Coronary artery (tissue), 2 donors: ENCODE measurements around the gene DLX5.
"Not testable (repeated sequence)": the region's sequence is repeated elsewhere in the genome, so short reads cannot be mapped to it uniquely, and the experiment has no call there.

Experiments
- DNase-seq: peaks from one replicate; pipeline ENCODE4 v3.0.0-alpha.2; 2017; ENCODE audit warnings: low spot score
- H3K27ac ChIP-seq, 2 donors: fragments of 200-600 bp; sonication (generic); one replicate each; pipeline ENCODE4 v1.5.1; 2016 to 2019
- H3K4me3 ChIP-seq: fragments of 200-600 bp; sonication (generic); 2 replicates; pipeline ENCODE4 v1.5.1; 2016; ENCODE audit warnings: mild to moderate bottlenecking, moderate library complexity
- TF ChIP-seq, protein P1 (sequence below): fragments of 200-600 bp; sonication (generic); IDR thresholded peaks from one replicate; pipeline ENCODE4 v1.5.1; 2019; ENCODE audit warnings: antibody characterized with exemption

DLX5 gene

DNA sequence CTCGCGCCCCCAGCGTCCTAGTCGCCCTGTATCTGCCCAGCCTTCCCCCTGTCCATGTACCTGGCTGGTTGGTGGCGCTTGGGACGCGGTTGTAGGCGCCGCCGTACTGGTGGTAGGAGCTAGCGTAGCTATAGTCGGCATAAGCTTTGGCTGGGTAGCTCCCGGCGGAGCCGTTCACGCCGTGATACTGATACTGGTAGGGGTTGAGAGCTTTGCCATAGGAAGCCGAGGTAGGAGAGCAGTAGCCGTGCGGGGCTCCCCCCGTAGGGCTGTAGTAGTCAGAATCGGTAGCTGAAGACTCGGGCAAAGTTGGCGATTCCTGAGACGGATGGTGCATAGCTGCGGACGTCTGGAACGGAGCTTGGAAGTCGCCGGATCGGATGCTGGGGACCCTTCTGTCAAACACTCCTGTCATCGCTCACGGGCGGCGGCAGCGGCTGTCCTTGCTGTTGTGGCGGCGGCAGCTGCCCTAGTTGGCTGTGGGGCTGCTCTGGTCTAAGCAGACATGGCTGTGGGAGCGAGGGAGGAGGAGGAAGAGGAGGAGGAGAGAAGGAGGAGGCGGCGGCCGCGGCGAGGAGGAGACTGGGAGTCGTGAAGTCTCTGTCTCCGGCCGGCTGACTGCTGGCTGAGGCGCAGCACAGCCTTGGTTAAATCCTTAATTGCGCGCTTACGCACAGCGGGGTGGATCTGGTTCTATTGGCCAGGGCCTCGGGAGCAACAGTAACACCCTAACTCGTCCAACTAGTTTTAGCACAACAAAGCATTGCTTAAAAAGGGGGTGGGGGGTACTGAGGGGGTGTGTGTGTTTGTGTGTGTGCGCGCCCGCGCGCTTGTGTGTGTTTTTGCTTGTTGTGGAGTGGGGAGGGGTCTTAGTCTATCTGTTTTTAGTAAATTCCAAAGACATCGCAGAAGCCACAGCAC lies at the start of gene DLX5:
DLX5 (minus strand) TSS at position 623 of the 921 bp plus-strand sequence; CDS start at position 415, 208 bp downstream.
- DNase-seq = no peak
- TF ChIP-seq, protein P1, sequence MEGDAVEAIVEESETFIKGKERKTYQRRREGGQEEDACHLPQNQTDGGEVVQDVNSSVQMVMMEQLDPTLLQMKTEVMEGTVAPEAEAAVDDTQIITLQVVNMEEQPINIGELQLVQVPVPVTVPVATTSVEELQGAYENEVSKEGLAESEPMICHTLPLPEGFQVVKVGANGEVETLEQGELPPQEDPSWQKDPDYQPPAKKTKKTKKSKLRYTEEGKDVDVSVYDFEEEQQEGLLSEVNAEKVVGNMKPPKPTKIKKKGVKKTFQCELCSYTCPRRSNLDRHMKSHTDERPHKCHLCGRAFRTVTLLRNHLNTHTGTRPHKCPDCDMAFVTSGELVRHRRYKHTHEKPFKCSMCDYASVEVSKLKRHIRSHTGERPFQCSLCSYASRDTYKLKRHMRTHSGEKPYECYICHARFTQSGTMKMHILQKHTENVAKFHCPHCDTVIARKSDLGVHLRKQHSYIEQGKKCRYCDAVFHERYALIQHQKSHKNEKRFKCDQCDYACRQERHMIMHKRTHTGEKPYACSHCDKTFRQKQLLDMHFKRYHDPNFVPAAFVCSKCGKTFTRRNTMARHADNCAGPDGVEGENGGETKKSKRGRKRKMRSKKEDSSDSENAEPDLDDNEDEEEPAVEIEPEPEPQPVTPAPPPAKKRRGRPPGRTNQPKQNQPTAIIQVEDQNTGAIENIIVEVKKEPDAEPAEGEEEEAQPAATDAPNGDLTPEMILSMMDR = no peak
- Histone ChIP-seq H3K27ac (no peak within 1 kb of the TSS), H3K4me3 (peak within 1 kb of the TSS; percentile 65)

DNA sequence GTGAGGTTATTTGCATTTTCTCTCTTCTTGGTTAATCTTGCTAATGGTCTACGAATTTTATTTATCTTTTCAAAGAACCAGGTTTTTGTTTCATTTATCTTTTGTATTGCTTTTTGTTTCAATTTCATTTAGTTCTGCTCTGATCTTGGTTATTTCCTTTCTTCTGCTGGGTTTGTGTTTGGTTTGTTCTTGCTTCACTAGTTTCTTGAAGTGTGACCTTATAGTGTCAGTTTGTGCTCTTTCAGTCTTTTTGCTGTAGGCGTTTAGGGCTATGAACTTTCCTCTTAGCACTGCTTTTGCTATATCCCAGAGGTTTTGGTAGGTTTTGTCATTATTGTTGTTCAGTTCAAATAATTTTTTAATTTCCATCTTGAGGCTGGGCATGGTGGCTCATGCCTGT lies 47.4 kb upstream of the DLX5 start:
- not testable (repeated sequence) for H3K27ac ChIP-seq, H3K4me3 ChIP-seq, DNase-seq

DNA sequence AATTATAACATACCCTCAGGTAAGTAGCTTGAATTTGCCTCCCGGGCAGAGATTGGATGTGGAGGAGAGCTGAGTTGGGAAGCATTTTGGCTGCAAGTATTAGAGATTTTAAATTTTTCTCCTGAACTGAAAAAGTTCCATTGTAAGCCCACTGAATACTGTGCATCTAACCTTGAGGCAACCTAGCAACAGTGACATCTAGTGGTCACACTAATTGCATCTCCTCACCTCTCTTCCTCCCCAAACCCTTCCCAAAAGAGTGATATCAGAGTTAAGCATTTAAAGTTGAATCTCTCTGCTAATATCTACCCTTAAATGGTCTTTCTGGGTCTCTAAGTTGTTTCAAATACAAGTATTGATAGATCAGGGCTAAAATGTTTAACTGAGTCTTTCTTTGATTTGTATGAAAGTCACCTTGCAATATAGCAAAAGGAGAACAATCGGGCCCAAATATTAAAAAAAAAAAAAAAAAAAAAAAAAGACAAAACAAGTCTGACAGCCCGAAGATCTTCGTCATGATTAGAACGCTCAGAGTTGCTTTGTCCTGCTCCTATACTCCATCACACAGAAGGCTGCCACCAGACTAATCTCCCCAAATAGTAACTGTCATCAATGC lies 40.4 kb upstream of the DLX5 start:
- no peak for DNase-seq
- H3K27ac ChIP-seq = no peak overlapping the region
- TF ChIP-seq, protein P1 = peak; percentile 28
- no peak overlapping the region for H3K4me3 ChIP-seq

DNA sequence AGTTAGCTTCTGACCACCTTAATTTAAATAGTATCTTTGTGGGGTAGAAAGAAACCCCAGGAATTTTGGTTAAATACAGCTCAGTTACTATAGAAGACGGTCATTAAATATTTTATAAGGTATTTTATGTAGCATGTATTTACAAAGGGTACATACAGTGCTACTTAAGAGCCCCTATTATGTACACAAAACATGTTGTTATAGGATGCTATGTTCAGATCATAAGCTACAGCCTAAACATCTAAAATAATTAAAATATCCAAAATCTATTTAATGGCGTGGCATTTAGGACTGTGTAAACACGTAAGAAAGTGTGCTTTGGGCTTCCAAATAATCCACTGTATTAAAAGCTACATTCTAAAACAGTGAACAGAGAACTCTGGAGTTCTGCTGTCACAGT lies 39.4 kb upstream of the DLX5 start:
- Histone ChIP-seq H3K27ac (no peak overlapping the region), H3K4me3 (no peak overlapping the region)
- TF ChIP-seq, protein P1 = no peak
- no peak for DNase-seq

DNA sequence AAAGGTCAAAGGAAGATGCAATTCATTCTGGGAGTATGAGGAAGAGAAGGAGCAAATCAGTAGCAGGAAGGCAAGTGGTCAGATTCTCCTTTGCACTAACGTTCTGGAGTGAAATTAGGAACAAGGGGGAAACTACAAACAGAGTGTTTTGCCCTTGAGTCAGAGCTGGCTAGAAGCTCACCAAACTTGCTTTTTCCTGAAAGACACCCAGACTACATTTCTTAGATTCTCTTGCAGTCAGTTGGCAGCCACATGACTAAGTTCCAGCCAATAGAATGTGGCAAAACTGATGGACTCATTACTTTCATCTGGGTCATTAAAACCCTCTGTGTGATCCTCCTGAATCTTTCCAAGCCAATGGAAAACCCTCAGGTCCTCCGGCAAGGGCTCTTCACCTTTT lies 18.6 kb upstream of the DLX5 start:
- Histone ChIP-seq H3K27ac (no peak overlapping the region), H3K4me3 (no peak overlapping the region)
- TF ChIP-seq, protein P1 = no peak
- DNase-seq = no peak

DNA sequence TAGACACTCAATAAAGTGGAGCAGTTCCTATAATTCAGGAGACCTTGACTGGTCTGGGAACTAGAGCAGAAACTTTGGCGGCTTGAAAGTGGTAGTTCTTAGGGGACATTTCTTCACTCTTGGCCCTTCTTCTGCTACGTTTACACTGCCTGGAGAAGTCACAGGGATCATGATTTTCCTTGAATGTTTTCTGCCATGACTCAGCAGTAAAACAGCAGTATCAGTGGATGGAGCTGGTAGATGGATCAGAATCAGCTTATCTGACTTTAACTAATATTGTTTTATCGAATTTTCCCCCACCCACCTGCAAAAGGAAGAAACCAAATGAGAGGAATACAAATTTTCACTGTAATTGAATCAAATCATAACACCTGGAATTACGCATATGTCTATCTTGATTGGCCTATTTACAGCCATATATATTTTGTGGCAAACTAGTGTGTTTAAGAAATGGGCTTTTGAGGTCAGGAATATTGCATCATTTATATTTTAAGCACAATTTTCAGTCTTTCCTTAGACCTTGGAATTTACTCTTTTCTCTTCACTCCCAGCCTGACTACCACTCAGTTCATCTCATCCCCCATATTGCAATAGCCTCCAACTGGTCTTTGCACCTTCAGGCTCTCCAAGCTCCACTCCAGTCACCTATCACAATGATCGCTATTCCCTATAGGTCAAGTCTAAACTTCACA lies 14.9 kb upstream of the DLX5 start:
- H3K27ac ChIP-seq = no peak overlapping the region
- TF ChIP-seq, protein P1 = no peak
- H3K4me3 ChIP-seq = no peak overlapping the region
- no peak for DNase-seq

DNA sequence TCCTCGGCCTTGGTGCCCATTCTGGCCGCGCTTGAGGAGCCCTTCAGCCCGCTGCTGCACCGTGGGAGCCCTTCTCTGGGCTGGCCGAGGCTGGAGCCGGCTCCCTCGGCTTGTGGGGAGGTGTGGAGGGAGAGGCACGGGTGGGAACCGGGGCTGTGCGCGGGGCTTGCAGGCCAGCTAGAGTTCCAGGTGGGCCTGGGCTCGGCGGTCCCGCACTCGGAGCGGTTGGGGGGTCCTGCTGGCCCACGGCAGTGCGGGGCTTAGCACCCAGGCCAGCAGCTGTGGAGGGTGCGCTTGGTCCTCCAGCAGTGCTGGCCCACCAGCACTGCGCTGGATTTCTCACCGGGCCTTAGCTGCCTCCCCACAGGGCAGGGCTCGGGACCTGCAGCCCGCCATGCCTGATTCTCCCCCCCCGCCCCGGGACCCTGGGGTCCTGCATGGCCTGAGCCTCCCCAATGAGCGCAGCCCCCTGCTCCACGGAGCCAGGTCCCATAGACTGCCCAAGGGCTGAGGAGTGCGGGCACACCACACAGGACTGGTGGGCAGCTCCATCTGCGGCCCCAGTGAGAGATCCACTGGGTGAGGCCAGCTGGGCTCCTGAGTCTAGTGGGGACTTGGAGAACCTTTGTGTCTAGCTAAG lies 9.7 kb upstream of the DLX5 start:
- not testable (repeated sequence) for H3K4me3 ChIP-seq, H3K27ac ChIP-seq, DNase-seq
